PC-9 (cell line): ENCODE data around the gene NUCB2. TPM values are rescaled to one million over a fixed set of nuclear protein-coding genes. Genes with fewer than 3 reads are reported as not detected.
"Not testable (repeated sequence)": the region's sequence is repeated elsewhere in the genome, so short reads cannot be mapped to it uniquely, and the experiment has no call there.

ENCODE experiments used
- BruUV-seq: library from RNA; stranded (reverse); fragments of 400-500 nt; replicated peaks from 2 replicates; lab custom pipeline; 2021; lab: Mats Ljungman, UMichigan
- CTCF ChIA-PET: fragments of 300-600 bp; sonication (Branson Sonifier 250); formaldehyde crosslinking; loops from one replicate; lab custom pipeline; 2022; ENCODE audit warnings: antibody characterized with exemption; lab: Charles Lee
- POLR2A ChIA-PET: fragments of 300-600 bp; sonication (Branson Sonifier 250); formaldehyde crosslinking; loops from one replicate; lab custom pipeline; 2022; ENCODE audit warnings: antibody characterized with exemption; ENCODE audit not compliant: unreplicated experiment; lab: Charles Lee
- DNase-seq, 2 experiments: peaks; one replicate each; pipeline versions ENCODE4 v3.0.0 to v3.0.0-alpha.2; 2015 to 2022; ENCODE audit warnings: mixed read lengths in 1 of 2
- H2AFZ ChIP-seq: fragments of 200-600 bp; sonication (generic); 2 replicates; pipeline ENCODE4 v1.8.1; 2017; ENCODE audit warnings: antibody characterized with exemption
- H3F3A ChIP-seq: fragments of 200-600 bp; sonication (generic); 2 replicates; pipeline ENCODE4 v1.8.1; 2017; ENCODE audit warnings: antibody characterized with exemption, mild to moderate bottlenecking, low read depth; ENCODE audit not compliant: insufficient read depth
- H3K27ac ChIP-seq: fragments of 200-600 bp; sonication (generic); 2 replicates; pipeline ENCODE4 v1.6.1; 2016; ENCODE audit warnings: mixed run types
- H3K27me3 ChIP-seq: fragments of 200-600 bp; sonication (generic); 2 replicates; pipeline ENCODE4 v1.6.1; 2016; ENCODE audit warnings: low read depth, mixed run types; ENCODE audit not compliant: insufficient read depth
- H3K36me3 ChIP-seq: fragments of 200-600 bp; sonication (generic); 2 replicates; pipeline ENCODE4 v1.6.1; 2016; ENCODE audit warnings: low read depth, mixed run types
- H3K4me1 ChIP-seq: fragments of 200-600 bp; sonication (generic); replicated peaks from 2 replicates; pipeline ENCODE4 v1.6.1; 2016; ENCODE audit warnings: mixed run types; ENCODE audit not compliant: insufficient read depth
- H3K4me2 ChIP-seq: fragments of 200-600 bp; sonication (generic); 2 replicates; pipeline ENCODE4 v1.6.1; 2017; ENCODE audit warnings: mixed run types
- H3K4me3 ChIP-seq: fragments of 200-600 bp; sonication (generic); 2 replicates; pipeline ENCODE4 v1.6.1; 2016; ENCODE audit warnings: mixed run types
- H3K79me2 ChIP-seq: fragments of 200-600 bp; sonication (generic); 2 replicates; pipeline ENCODE4 v1.6.1; 2017; ENCODE audit warnings: low read depth, mixed run types
- H3K9me2 ChIP-seq: fragments of 200-600 bp; sonication (generic); 2 replicates; pipeline ENCODE4 v1.8.1; 2017; ENCODE audit warnings: mild to moderate bottlenecking; ENCODE audit not compliant: insufficient read depth
- H3K9me3 ChIP-seq: fragments of 200-600 bp; sonication (generic); 2 replicates; pipeline ENCODE4 v1.8.1; 2016; ENCODE audit warnings: low read depth; ENCODE audit not compliant: insufficient read depth
- H4K20me1 ChIP-seq: fragments of 200-600 bp; sonication (generic); 2 replicates; pipeline ENCODE4 v1.8.1; 2017; ENCODE audit not compliant: insufficient read depth
- CTCF ChIP-seq: fragments of 200-600 bp; sonication (generic); conservative IDR thresholded peaks from 2 replicates; pipeline ENCODE4 v1.6.1; 2017; ENCODE audit warnings: mixed run types, antibody characterized with exemption, mild to moderate bottlenecking, moderate library complexity
- EZH2 ChIP-seq: fragments of 200-600 bp; sonication (generic); IDR thresholded peaks from 2 replicates; pipeline ENCODE4 v1.8.0; 2017; ENCODE audit warnings: antibody characterized with exemption, low read depth
- intact Hi-C: fragments of 100-400 bp; cut with micrococcal nuclease; formaldehyde crosslinking; loops from one replicate; pipeline ENCODE4 v1.10.0; 2022; ENCODE audit not compliant: unreplicated experiment
- total RNA-seq: library from RNA; stranded (reverse); gene quantifications from 2 replicates; pipeline ENCODE4 v1.2.3, GENCODE V29; 2021

Gene NUCB2
- total RNA-seq, 1 experiment from 2014 or later: 29.7 TPM

GRCh38 chr11:17230867-17231851 lies 45.4 kb upstream of the NUCB2 start:
- H3K36me3 ChIP-seq: no peaks in the 10 kb centered on the region
- H3K79me2 ChIP-seq: no peaks in the 10 kb centered on the region
- no peak overlapping the region for H3K4me3 ChIP-seq
- no peak overlapping the region for H2AFZ ChIP-seq
- no peak overlapping the region for H3K27ac ChIP-seq
- H4K20me1 ChIP-seq: no peaks in the 10 kb centered on the region
- ChIA-PET POLR2A (no interaction called here), CTCF (no interaction called here)
- no peaks in the 10 kb centered on the region for H3F3A ChIP-seq
- BruUV-seq: no TSS peak
- no peak for TF ChIP-seq EZH2
- TF ChIP-seq CTCF: no peak
- no peak overlapping the region for H3K4me2 ChIP-seq
- H3K9me3 ChIP-seq: no peaks in the 10 kb centered on the region
- H3K4me1 ChIP-seq: no peaks in the 10 kb centered on the region
- H3K27me3 ChIP-seq: no peaks in the 10 kb centered on the region
- no peak for DNase-seq
- intact Hi-C loops: loop anchor here (1.0 to 5.0 kb wide), 4 partner anchors 121 to 297 kb away; partner anchors contain the start of gene NCR3LG1
- no peaks in the 10 kb centered on the region for H3K9me2 ChIP-seq

DNA sequence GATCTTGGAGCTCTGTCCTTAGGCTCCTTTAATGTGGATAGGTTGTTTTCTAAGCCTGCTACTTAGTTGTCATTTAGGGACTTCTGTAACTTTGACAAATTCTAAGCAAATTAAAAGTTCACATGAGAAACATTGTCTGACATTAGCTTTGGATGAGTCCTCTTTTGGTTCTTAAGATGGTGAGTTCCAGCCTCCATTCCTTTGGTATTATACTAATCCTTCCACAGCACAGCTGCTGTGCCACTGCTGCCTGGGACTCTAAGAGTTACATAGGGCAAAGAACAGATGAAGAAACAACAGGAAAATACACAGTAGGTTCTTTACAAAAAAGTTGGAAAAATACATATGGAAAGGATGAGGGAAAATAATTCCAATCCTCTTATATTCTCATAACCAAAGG lies 43.4 kb upstream of the NUCB2 start:
- intact Hi-C loops: loop anchor here (5.0 kb wide), 1 partner anchor 119 kb away; the partner anchor contains the start of gene NCR3LG1
- POLR2A ChIA-PET: no interaction called here

GRCh38 chr11:17238377-17238776 lies 38.2 kb upstream of the NUCB2 start:
- Histone ChIP-seq H3F3A (peaks cover 10% of the 10 kb centered on the region; the same call in 1 of the 2 replicates), H2AFZ (no peak overlapping the region), H3K4me3 (no peak overlapping the region), H3K27ac (no peak overlapping the region), H3K79me2 (no peaks in the 10 kb centered on the region), H3K4me2 (0 out of 2 replicates have a peak overlapping the region, but pooled peaks have one; percentile 21), H3K9me2 (no peaks in the 10 kb centered on the region), H4K20me1 (no peaks in the 10 kb centered on the region), H3K9me3 (no peaks in the 10 kb centered on the region), H3K4me1 (peaks cover 13% of the 10 kb centered on the region; the same call in 1 of the 2 replicates), H3K36me3 (no peaks in the 10 kb centered on the region), H3K27me3 (no peaks in the 10 kb centered on the region)
- POLR2A ChIA-PET: interaction anchor here (0.6 kb wide), 1 partner anchor 16 kb away, joined by 4 read pairs; no protein-coding TSS in a partner anchor
- DNase-seq: peak; percentile 14 to 83
- CTCF ChIA-PET: interaction anchor here (0.7 kb wide), 1 partner anchor 8 kb away, joined by 3 read pairs; no protein-coding TSS in a partner anchor
- TF ChIP-seq CTCF (no peak), EZH2 (no peak)
- no TSS peak for BruUV-seq
- intact Hi-C loops: no loop called here

More for the DNA sequence above, 43.4 kb upstream of the NUCB2 start:
- 0 out of 2 replicates have a peak, but pooled peaks cover under 1% of the 10 kb centered on the region for H3K4me1 ChIP-seq
- no peak for TF ChIP-seq EZH2
- CTCF ChIA-PET: no interaction called here
- H3K36me3 ChIP-seq: no peaks in the 10 kb centered on the region
- no peak overlapping the region for H2AFZ ChIP-seq
- no peaks in the 10 kb centered on the region for H3K79me2 ChIP-seq
- H3K9me2 ChIP-seq: no peaks in the 10 kb centered on the region
- no peaks in the 10 kb centered on the region for H3K27me3 ChIP-seq
- DNase-seq: no peak
- no peak overlapping the region for H3K27ac ChIP-seq
- no peaks in the 10 kb centered on the region for H4K20me1 ChIP-seq
- H3K4me2 ChIP-seq: no peak overlapping the region
- no peaks in the 10 kb centered on the region for H3K9me3 ChIP-seq
- no peak overlapping the region for H3K4me3 ChIP-seq
- H3F3A ChIP-seq: peaks cover 3% of the 10 kb centered on the region; the same call in 1 of the 2 replicates
- no TSS peak for BruUV-seq

DNA sequence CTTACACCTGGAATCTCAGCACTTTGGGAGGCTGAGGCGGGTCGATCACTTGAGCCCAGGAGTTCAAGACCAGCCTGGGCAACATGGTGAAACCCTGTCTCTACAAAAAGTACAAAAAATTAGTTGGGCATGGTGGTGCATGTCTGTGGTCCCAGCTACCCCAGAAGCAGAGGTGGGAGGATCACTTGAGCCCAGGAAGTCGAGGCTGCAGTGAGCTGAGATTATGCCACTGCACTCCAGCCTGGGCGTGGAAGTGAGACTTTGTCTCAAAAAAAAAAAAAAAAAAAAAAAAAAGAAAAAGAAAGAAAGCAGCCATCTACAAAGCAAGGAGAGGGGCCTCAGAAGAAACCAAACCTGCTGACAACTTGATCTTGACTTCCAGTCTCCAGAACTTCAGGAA lies 36.6 kb upstream of the NUCB2 start:
- H3K79me2 ChIP-seq, BruUV-seq, H3K4me2 ChIP-seq, intact Hi-C loops, H3K9me3 ChIP-seq, POLR2A ChIA-PET, H4K20me1 ChIP-seq, DNase-seq, H3K9me2 ChIP-seq, H3F3A ChIP-seq, H3K27me3 ChIP-seq, H3K36me3 ChIP-seq, CTCF ChIA-PET, H3K4me3 ChIP-seq, H3K27ac ChIP-seq, H2AFZ ChIP-seq: not testable (repeated sequence)
- H3K4me1 ChIP-seq: peaks cover 13% of the 10 kb centered on the region; the same call in 1 of the 2 replicates
